Activated naive CD8-positive, alpha-beta T cell treated with anti-CD3 and anti-CD28 coated beads, Interleukin-2, amount 50 U/mL, for 24 hours (primary cell): ENCODE data around the gene AKAP13.
A peak's percentile ranks its signal among the peaks of the same experiment; 100 is the strongest.

Source experiments
- ATAC-seq: fragments of 150-1000 bp; cut with Tn5 transposase; one replicate; pipeline ENCODE4 v1.10.0; 2021
- DNase-seq: peaks from one replicate; pipeline ENCODE4 v3.0.0; 2021
- H3K27ac Mint-ChIP-seq: one replicate; pipeline ENCODE4 v1.8.0; 2021; ENCODE audit warnings: mild to moderate bottlenecking, mixed read lengths
- H3K27me3 Mint-ChIP-seq: one replicate; pipeline ENCODE4 v1.8.0; 2021; ENCODE audit warnings: mixed read lengths
- H3K36me3 Mint-ChIP-seq: one replicate; pipeline ENCODE4 v1.8.0; 2021; ENCODE audit warnings: low read depth, mixed read lengths
- H3K4me1 Mint-ChIP-seq: one replicate; pipeline ENCODE4 v1.8.0; 2021; ENCODE audit warnings: mixed read lengths
- H3K4me3 Mint-ChIP-seq: one replicate; pipeline ENCODE4 v1.8.0; 2021; ENCODE audit warnings: mild to moderate bottlenecking, moderate library complexity, mixed read lengths
- H3K9me3 Mint-ChIP-seq: one replicate; pipeline ENCODE4 v1.8.0; 2021; ENCODE audit warnings: mixed read lengths

The AKAP13 gene

GRCh38 chr15:85445361-85445760, 65.0 kb downstream of the AKAP13 start:
- no peak overlapping the region for H3K4me3 Mint-ChIP-seq
- H3K4me1 Mint-ChIP-seq: peaks cover 61% of the 10 kb centered on the region
- no peak overlapping the region for H3K27ac Mint-ChIP-seq
- H3K36me3 Mint-ChIP-seq: peaks cover 23% of the 10 kb centered on the region
- DNase-seq: no peak
- no peak for ATAC-seq
- peaks cover 1% of the 10 kb centered on the region for H3K27me3 Mint-ChIP-seq
- peaks cover 29% of the 10 kb centered on the region for H3K9me3 Mint-ChIP-seq

- no peak for ATAC-seq
- Mint-ChIP-seq H3K9me3 (peaks cover 45% of the 10 kb centered on the region), H3K27me3 (no peaks in the 10 kb centered on the region), H3K4me3 (no peak overlapping the region), H3K36me3 (peaks cover 29% of the 10 kb centered on the region), H3K27ac (no peak overlapping the region), H3K4me1 (peaks cover 66% of the 10 kb centered on the region)
- no peak for DNase-seq
Measured at GRCh38 chr15:85451099-85451700, 70.8 kb downstream of the AKAP13 start.

GRCh38 chr15:85452436-85452835, 72.0 kb downstream of the AKAP13 start:
- ATAC-seq: no peak
- H3K36me3 Mint-ChIP-seq: peaks cover 26% of the 10 kb centered on the region
- peak overlapping the region; percentile 10 for H3K4me3 Mint-ChIP-seq
- H3K27ac Mint-ChIP-seq: peak overlapping the region; percentile 38
- no peak for DNase-seq
- peaks cover 42% of the 10 kb centered on the region for H3K9me3 Mint-ChIP-seq
- no peaks in the 10 kb centered on the region for H3K27me3 Mint-ChIP-seq
- H3K4me1 Mint-ChIP-seq: peaks cover 72% of the 10 kb centered on the region

- H3K4me3 Mint-ChIP-seq: no peak overlapping the region
- H3K27ac Mint-ChIP-seq: peak overlapping the region; percentile 38
- no peaks in the 10 kb centered on the region for H3K27me3 Mint-ChIP-seq
- H3K4me1 Mint-ChIP-seq: peaks cover 68% of the 10 kb centered on the region
- peaks cover 25% of the 10 kb centered on the region for H3K36me3 Mint-ChIP-seq
- no peak for DNase-seq
- peak; percentile 53 for ATAC-seq
- peaks cover 36% of the 10 kb centered on the region for H3K9me3 Mint-ChIP-seq
Measured at GRCh38 chr15:85453144-85453872, 72.9 kb downstream of the AKAP13 start.

GRCh38 chr15:85454403-85454802, 74.0 kb downstream of the AKAP13 start:
- no peak overlapping the region for H3K27ac Mint-ChIP-seq
- H3K36me3 Mint-ChIP-seq: peaks cover 23% of the 10 kb centered on the region
- ATAC-seq (no peak), DNase-seq (no peak)
- peaks cover 68% of the 10 kb centered on the region for H3K4me1 Mint-ChIP-seq
- peaks cover 28% of the 10 kb centered on the region for H3K9me3 Mint-ChIP-seq
- no peak overlapping the region for H3K4me3 Mint-ChIP-seq
- no peaks in the 10 kb centered on the region for H3K27me3 Mint-ChIP-seq

GRCh38 chr15:85455891-85456290, 75.5 kb downstream of the AKAP13 start:
- Mint-ChIP-seq H3K4me3 (no peak overlapping the region), H3K36me3 (peaks cover 11% of the 10 kb centered on the region), H3K27ac (no peak overlapping the region), H3K9me3 (peaks cover 14% of the 10 kb centered on the region), H3K27me3 (no peaks in the 10 kb centered on the region), H3K4me1 (peaks cover 76% of the 10 kb centered on the region)
- no peak for ATAC-seq
- no peak for DNase-seq

GRCh38 chr15:85456798-85457197, 76.4 kb downstream of the AKAP13 start:
- Mint-ChIP-seq H3K4me3 (no peak overlapping the region), H3K36me3 (peaks cover 6% of the 10 kb centered on the region), H3K27me3 (no peaks in the 10 kb centered on the region), H3K27ac (no peak overlapping the region), H3K4me1 (peaks cover 74% of the 10 kb centered on the region), H3K9me3 (peaks cover 7% of the 10 kb centered on the region)
- ATAC-seq (no peak), DNase-seq (no peak)

GRCh38 chr15:85457392-85457968, 77.1 kb downstream of the AKAP13 start:
- no peak for DNase-seq
- Mint-ChIP-seq H3K27ac (peak overlapping the region; percentile 40), H3K36me3 (peaks cover 9% of the 10 kb centered on the region), H3K27me3 (no peaks in the 10 kb centered on the region), H3K4me1 (peaks cover 74% of the 10 kb centered on the region), H3K9me3 (no peaks in the 10 kb centered on the region), H3K4me3 (no peak overlapping the region)
- ATAC-seq: peak; percentile 45

- DNase-seq (no peak), ATAC-seq (no peak)
- no peak overlapping the region for H3K4me3 Mint-ChIP-seq
- peaks cover 70% of the 10 kb centered on the region for H3K4me1 Mint-ChIP-seq
- no peaks in the 10 kb centered on the region for H3K27me3 Mint-ChIP-seq
- H3K9me3 Mint-ChIP-seq: no peaks in the 10 kb centered on the region
- H3K36me3 Mint-ChIP-seq: peaks cover 9% of the 10 kb centered on the region
- H3K27ac Mint-ChIP-seq: no peak overlapping the region
Measured at GRCh38 chr15:85458764-85459163, 78.4 kb downstream of the AKAP13 start.

- ATAC-seq: peak; percentile 79
- H3K4me1 Mint-ChIP-seq: peaks cover 57% of the 10 kb centered on the region
- H3K27ac Mint-ChIP-seq: no peak overlapping the region
- no peak overlapping the region for H3K4me3 Mint-ChIP-seq
- H3K9me3 Mint-ChIP-seq: no peaks in the 10 kb centered on the region
- H3K36me3 Mint-ChIP-seq: peaks cover 12% of the 10 kb centered on the region
- no peak for DNase-seq
- H3K27me3 Mint-ChIP-seq: no peaks in the 10 kb centered on the region
Measured at GRCh38 chr15:85462029-85462428, 81.6 kb downstream of the AKAP13 start.

GRCh38 chr15:85463276-85463892, 83.0 kb downstream of the AKAP13 start:
- peaks cover 9% of the 10 kb centered on the region for H3K36me3 Mint-ChIP-seq
- no peak overlapping the region for H3K4me3 Mint-ChIP-seq
- no peaks in the 10 kb centered on the region for H3K9me3 Mint-ChIP-seq
- H3K4me1 Mint-ChIP-seq: peaks cover 62% of the 10 kb centered on the region
- ATAC-seq (peak; percentile 57), DNase-seq (no peak)
- H3K27me3 Mint-ChIP-seq: no peaks in the 10 kb centered on the region
- peak overlapping the region; percentile 43 for H3K27ac Mint-ChIP-seq

GRCh38 chr15:85463976-85464375, 83.6 kb downstream of the AKAP13 start:
- H3K4me3 Mint-ChIP-seq: no peak overlapping the region
- ATAC-seq (no peak), DNase-seq (no peak)
- no peaks in the 10 kb centered on the region for H3K9me3 Mint-ChIP-seq
- peaks cover 9% of the 10 kb centered on the region for H3K36me3 Mint-ChIP-seq
- peaks cover 61% of the 10 kb centered on the region for H3K4me1 Mint-ChIP-seq
- no peaks in the 10 kb centered on the region for H3K27me3 Mint-ChIP-seq
- H3K27ac Mint-ChIP-seq: peak overlapping the region; percentile 14

- Mint-ChIP-seq H3K4me3 (no peak overlapping the region), H3K27me3 (no peaks in the 10 kb centered on the region), H3K36me3 (peaks cover 9% of the 10 kb centered on the region), H3K27ac (no peak overlapping the region), H3K4me1 (peaks cover 62% of the 10 kb centered on the region), H3K9me3 (no peaks in the 10 kb centered on the region)
- no peak for DNase-seq
- no peak for ATAC-seq
Measured at GRCh38 chr15:85464471-85464870, 84.1 kb downstream of the AKAP13 start.

- Mint-ChIP-seq H3K4me1 (peaks cover 73% of the 10 kb centered on the region), H3K4me3 (no peak overlapping the region), H3K27ac (no peak overlapping the region), H3K9me3 (no peaks in the 10 kb centered on the region), H3K27me3 (no peaks in the 10 kb centered on the region), H3K36me3 (peaks cover 3% of the 10 kb centered on the region)
- no peak for DNase-seq
- ATAC-seq: no peak
Measured at GRCh38 chr15:85470563-85471271, 90.3 kb downstream of the AKAP13 start.
